GM12878 (cell line): ENCODE results near the gene TOP2A. TPM values are rescaled to one million over a fixed set of nuclear protein-coding genes. Genes with fewer than 3 reads are reported as not detected.

Experiments
- ATAC-seq: fragments of 200-7000 bp; cut with Tn5 transposase; 3 replicates; pipeline ENCODE4 v1.9.1; 2020; ENCODE audit warnings: mild to moderate bottlenecking, moderate library complexity
- BruUV-seq: library from RNA; stranded (reverse); fragments of 400-500 nt; replicated peaks from 2 replicates; lab custom pipeline; 2021; lab: Mats Ljungman, UMichigan
- CTCF ChIA-PET: fragments of 300-600 bp; sonication (Branson Sonifier 250); formaldehyde crosslinking; extraction: SDS; loops from one replicate; lab custom pipeline; 2021; ENCODE audit warnings: inconsistent platforms; lab: Yijun Ruan, JAX
- POLR2A ChIA-PET: fragments of 350-600 bp; formaldehyde crosslinking; extraction: SDS; loops from one replicate; lab custom pipeline; 2021; ENCODE audit warnings: inconsistent platforms; lab: Charles Lee
- RAD21 ChIA-PET: fragments of 300-600 bp; sonication (Branson Sonifier 250); formaldehyde crosslinking; loops from one replicate; lab custom pipeline; 2023; ENCODE audit warnings: antibody characterized with exemption; ENCODE audit not compliant: unreplicated experiment; lab: Charles Lee
- SMC1A ChIA-PET: fragments of 300-600 bp; sonication (Branson Sonifier 250); formaldehyde crosslinking; loops from one replicate; lab custom pipeline; 2023; ENCODE audit not compliant: unreplicated experiment, uncharacterized antibody; lab: Charles Lee
- DNase-seq: peaks from one replicate; pipeline ENCODE4 v3.0.0-alpha.2; 2011; ENCODE audit warnings: low read depth, low spot score
- FAIRE-seq: peaks from 3 replicates; lab custom pipeline; 2011; peaks lifted over from hg19 to GRCh38; lab: Jason Lieb, UNC
- H2AFZ ChIP-seq: 2 replicates; pipeline ENCODE4 v1.6.0; 2011; ENCODE audit warnings: low read depth, low read length, control low read depth; ENCODE audit not compliant: control insufficient read depth
- H3K27ac ChIP-seq: 2 replicates; pipeline ENCODE4 v1.5.1; 2011; ENCODE audit warnings: control low read depth; ENCODE audit not compliant: control insufficient read depth, insufficient read depth
- H3K27me3 ChIP-seq, 2 experiments: replicated peaks in 1 of 2; 2 replicates each; pipeline versions ENCODE4 v1.6.0 to v1.6.1; 2011; ENCODE audit warnings: low read length in 1 of 2; ENCODE audit not compliant: control insufficient read depth in 2 of 2, insufficient read depth in 2 of 2
- H3K36me3 ChIP-seq, 2 experiments: 2 replicates each; pipeline ENCODE4 v1.5.1; 2011; ENCODE audit warnings: low read length in 1 of 2; ENCODE audit not compliant: control insufficient read depth in 2 of 2, insufficient read depth in 2 of 2
- H3K4me1 ChIP-seq: 2 replicates; pipeline ENCODE4 v1.6.1; 2011; ENCODE audit warnings: mild to moderate bottlenecking, low read length, moderate library complexity, mixed read lengths; ENCODE audit not compliant: control insufficient read depth, insufficient read depth
- H3K4me2 ChIP-seq: 2 replicates; pipeline ENCODE4 v1.6.0; 2011; ENCODE audit warnings: control low read depth; ENCODE audit not compliant: control insufficient read depth, insufficient read depth
- H3K4me3 ChIP-seq: fragments of 200-600 bp; sonication (generic); 2 replicates; pipeline ENCODE4 v1.5.1; 2016
- H3K79me2 ChIP-seq: 2 replicates; pipeline ENCODE4 v1.6.0; 2011; ENCODE audit warnings: low read length; ENCODE audit not compliant: control insufficient read depth, insufficient read depth
- H3K9ac ChIP-seq: 2 replicates; pipeline ENCODE4 v1.8.0; 2011; ENCODE audit warnings: low read length, control low read depth, mixed read lengths; ENCODE audit not compliant: control insufficient read depth, insufficient read depth
- H3K9me3 ChIP-seq: replicated peaks from 3 replicates; pipeline ENCODE4 v1.5.1; 2011; ENCODE audit warnings: mild to moderate bottlenecking, low read length; ENCODE audit not compliant: control insufficient read depth, insufficient read depth
- H4K20me1 ChIP-seq: 2 replicates; pipeline ENCODE4 v1.6.0; 2011; ENCODE audit not compliant: control insufficient read depth, insufficient read depth
- BHLHE40 ChIP-seq, 2 experiments: fragments of 450-650 bp in 1 of 2; IDR thresholded peaks; 2 replicates each; pipeline ENCODE4 v1.6.1; 2011 to 2017; ENCODE audit warnings: low read depth in 2 of 2, borderline replicate concordance in 1 of 2, improper control_type of control experiment in 1 of 2, low read length in 1 of 2, mild to moderate bottlenecking in 1 of 2
- IKZF1 ChIP-seq: fragments of 450-650 bp; conservative IDR thresholded peaks from 2 replicates; pipeline ENCODE4 v1.6.1; 2017; ENCODE audit warnings: antibody characterized with exemption, mild to moderate bottlenecking
- JUNB ChIP-seq: IDR thresholded peaks from 2 replicates; pipeline ENCODE4 v1.6.1; 2016; ENCODE audit warnings: antibody characterized with exemption, mild to moderate bottlenecking
- NFXL1 ChIP-seq: fragments of 450-650 bp; IDR thresholded peaks from 2 replicates; pipeline ENCODE4 v1.6.1; 2017; ENCODE audit warnings: antibody characterized with exemption, mild to moderate bottlenecking, borderline replicate concordance
- NRF1 ChIP-seq: conservative IDR thresholded peaks from 2 replicates; pipeline ENCODE4 v1.6.1; 2011; ENCODE audit warnings: mild to moderate bottlenecking, low read depth, low read length, improper control_type of control experiment
- PAX5 ChIP-seq: IDR thresholded peaks from 2 replicates; pipeline ENCODE4 v1.6.1; 2011; ENCODE audit warnings: low read depth, low read length, borderline replicate concordance
- RB1 ChIP-seq: fragments of 450-650 bp; formaldehyde crosslinking; IDR thresholded peaks from 2 replicates; pipeline ENCODE4 v1.6.1; 2017; ENCODE audit warnings: mild to moderate bottlenecking, borderline replicate concordance
- SIN3A ChIP-seq: IDR thresholded peaks from 2 replicates; pipeline ENCODE4 v1.6.1; 2012; ENCODE audit warnings: low read depth, low read length, improper control_type of control experiment
- SMARCA5 ChIP-seq: fragments of 450-650 bp; IDR thresholded peaks from 2 replicates; pipeline ENCODE4 v1.6.1; 2017; ENCODE audit warnings: mild to moderate bottlenecking
- SPI1 ChIP-seq: IDR thresholded peaks from 2 replicates; pipeline ENCODE4 v1.6.1; 2011; ENCODE audit warnings: low read depth, mild to moderate bottlenecking, low read length, moderate library complexity, borderline replicate concordance; ENCODE audit not compliant: insufficient read depth
- STAT1 ChIP-seq: fragments of 450-650 bp; conservative IDR thresholded peaks from 2 replicates; pipeline ENCODE4 v1.6.1; 2014; ENCODE audit warnings: antibody characterized with exemption, mild to moderate bottlenecking
- ZNF24 ChIP-seq: fragments of 450-650 bp; IDR thresholded peaks from 2 replicates; pipeline ENCODE4 v1.6.1; 2017; ENCODE audit warnings: antibody characterized with exemption, mild to moderate bottlenecking
- WGBS: methylation state at CpG from one replicate; pipeline ENCODE4 v1.1.6; 2016; ENCODE audit warnings: low lambda C conversion rate; ENCODE audit not compliant: insufficient replicate concordance, insufficient coverage; ENCODE audit errors: missing lambda C conversion rate; 5-methylcytosine and 5-hydroxymethylcytosine counted together
- in situ Hi-C: fragments of 300-500 bp; cut with MboI; formaldehyde crosslinking; loops from 9 replicates; pipeline ENCODE4 v1.14.3; 2018; ENCODE audit warnings: mixed read lengths
- intact Hi-C: fragments of 100-400 bp; cut with micrococcal nuclease; formaldehyde crosslinking; loops from one replicate; pipeline ENCODE4 v1.14.2; 2022; ENCODE audit not compliant: unreplicated experiment
- polyA plus RNA-seq, 11 experiments: library from polyadenylated mRNA; depleted of rRNA in 4 of 11; unstranded in 6 of 11; stranded (reverse) in 5 of 11; fragments of >200 nt; fragmentation: Nextera tagmentation in 4 of 11; fragmentation: Illumina TruSeq in 1 of 11; extraction: Ambion mirVana in 4 of 11; extraction: Trizol in 1 of 11; gene quantifications; 1 replicate in 1 of 11; 2 replicates in 10 of 11; pipeline versions ENCODE4 v1.2.1 to v1.2.3, GENCODE V29; 2011 to 2016; ENCODE audit warnings: inconsistent platforms in 2 of 11, missing spikeins in 2 of 11, low read depth in 1 of 11
- total RNA-seq, 4 experiments: library from RNA; depleted of rRNA in 3 of 4; stranded (reverse); fragments of >200 nt in 3 of 4; fragmentation: Illumina TruSeq in 1 of 4; extraction: Trizol in 1 of 4; gene quantifications; 2 replicates each; pipeline versions ENCODE4 v1.2.1 to v1.2.3, GENCODE V29; 2013 to 2021
- TF ChIP-seq, protein P1 (sequence below): IDR thresholded peaks from 2 replicates; pipeline ENCODE4 v1.6.1; 2011; ENCODE audit warnings: low read depth, low read length, improper control_type of control experiment, borderline replicate concordance
- TF ChIP-seq, protein P2 (sequence below): IDR thresholded peaks from 2 replicates; pipeline ENCODE4 v1.6.1; 2012; ENCODE audit warnings: low read depth, low read length, improper control_type of control experiment
- TF ChIP-seq, protein P3 (sequence below): fragments of 150-350 bp; IDR thresholded peaks from 2 replicates; pipeline ENCODE4 v1.6.1; 2016; ENCODE audit warnings: low read depth, low read length
- TF ChIP-seq, protein P4 (sequence below): fragments of 450-650 bp; conservative IDR thresholded peaks from 2 replicates; pipeline ENCODE4 v1.6.1; 2017; ENCODE audit warnings: mild to moderate bottlenecking, moderate library complexity
- TF ChIP-seq, protein P5 (sequence below): fragments of 450-650 bp; IDR thresholded peaks from 2 replicates; pipeline ENCODE4 v1.6.1; 2016; ENCODE audit warnings: mild to moderate bottlenecking

TOP2A gene
- total and polyA plus RNA-seq, 10 of the 15 experiments (the other 5 are each of a cell fraction or from before 2014, with no cell fraction given), result 117 to 275 (median 232) TPM

DNA sequence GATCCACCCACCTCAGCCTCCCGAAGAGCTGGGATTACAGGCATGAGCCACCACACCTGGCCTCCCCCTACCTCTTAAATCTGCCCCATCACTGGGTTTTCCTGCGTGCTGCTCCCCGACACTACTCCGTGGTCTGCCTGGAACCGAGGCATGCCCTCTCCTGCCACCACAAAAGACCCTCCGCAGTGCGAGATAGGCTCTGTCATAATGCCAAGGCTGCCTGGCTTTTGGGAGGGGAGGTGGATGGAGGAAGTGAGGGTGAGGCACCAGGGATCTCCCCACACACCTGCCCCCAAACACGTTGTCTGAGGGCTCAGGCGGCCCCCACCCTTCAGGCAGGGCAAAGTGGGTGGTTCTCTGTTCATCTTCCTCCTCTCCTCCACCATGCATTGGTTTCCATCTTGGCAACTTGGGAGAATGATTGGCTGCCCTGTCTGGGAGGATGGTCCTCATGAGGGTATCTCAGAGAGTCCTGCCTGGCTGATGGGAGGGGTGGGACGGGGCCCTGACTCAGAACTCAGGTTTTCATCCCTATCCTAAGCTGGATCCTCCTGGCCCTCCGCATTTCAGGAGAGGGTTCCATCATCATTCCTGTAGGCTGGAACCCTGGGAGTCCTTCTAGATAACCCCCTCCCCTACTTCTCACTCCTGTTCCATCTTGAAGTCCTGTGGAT, 48.7 kb upstream of the TOP2A start:
- Histone ChIP-seq H4K20me1 (no peaks in the 10 kb centered on the region), H3K79me2 (no peaks in the 10 kb centered on the region), H3K9me3 (no peaks in the 10 kb centered on the region), H2AFZ (no peak overlapping the region), H3K27ac (no peak overlapping the region), H3K4me2 (no peak overlapping the region), H3K9ac (no peak overlapping the region), H3K4me1 (no peaks in the 10 kb centered on the region), H3K36me3 (no peaks in the 10 kb centered on the region), H3K27me3 (no peaks in the 10 kb centered on the region; a peak in 1 of 4 replicates), H3K4me3 (no peak overlapping the region)
- RAD21 ChIA-PET, result no interaction called here
- SMC1A ChIA-PET, result interaction anchor here (0.7 kb wide), 1 partner anchor 14 kb away, joined by 4 read pairs; no protein-coding TSS in a partner anchor
- FAIRE-seq (no peak), DNase-seq (no peak), ATAC-seq (no peak)
- intact Hi-C loops (no loop called here), in situ Hi-C loops (no loop called here)
- CTCF ChIA-PET, result interaction anchor here (1.6 to 2.1 kb wide), 3 partner anchors 9 to 66 kb away, joined by 5 to 8 read pairs (median 6); no protein-coding TSS in a partner anchor
- WGBS, result 48% methylated on average over 11 of the region's 11 CpGs
- POLR2A ChIA-PET, result no interaction called here
- BruUV-seq, result no TSS peak
- TF ChIP-seq BHLHE40 (IDR thresholded peaks at IDR 0.05; ENCODE audit: borderline replicate concordance in 1 of 2, low read depth in 2 of 2, low read length in 1 of 2) (no peak), PAX5 (no peak), SPI1 (no peak), JUNB (no peak), STAT1 (no peak), ZNF24 (no peak), NFXL1 (no peak), RB1 (no peak), SMARCA5 (no peak), SIN3A (no peak), NRF1 (no peak), IKZF1 (no peak)
- TF ChIP-seq, protein P1, sequence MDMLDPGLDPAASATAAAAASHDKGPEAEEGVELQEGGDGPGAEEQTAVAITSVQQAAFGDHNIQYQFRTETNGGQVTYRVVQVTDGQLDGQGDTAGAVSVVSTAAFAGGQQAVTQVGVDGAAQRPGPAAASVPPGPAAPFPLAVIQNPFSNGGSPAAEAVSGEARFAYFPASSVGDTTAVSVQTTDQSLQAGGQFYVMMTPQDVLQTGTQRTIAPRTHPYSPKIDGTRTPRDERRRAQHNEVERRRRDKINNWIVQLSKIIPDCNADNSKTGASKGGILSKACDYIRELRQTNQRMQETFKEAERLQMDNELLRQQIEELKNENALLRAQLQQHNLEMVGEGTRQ, result no peak
- TF ChIP-seq, protein P2, sequence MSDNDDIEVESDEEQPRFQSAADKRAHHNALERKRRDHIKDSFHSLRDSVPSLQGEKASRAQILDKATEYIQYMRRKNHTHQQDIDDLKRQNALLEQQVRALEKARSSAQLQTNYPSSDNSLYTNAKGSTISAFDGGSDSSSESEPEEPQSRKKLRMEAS, result no peak
- TF ChIP-seq, protein P3, sequence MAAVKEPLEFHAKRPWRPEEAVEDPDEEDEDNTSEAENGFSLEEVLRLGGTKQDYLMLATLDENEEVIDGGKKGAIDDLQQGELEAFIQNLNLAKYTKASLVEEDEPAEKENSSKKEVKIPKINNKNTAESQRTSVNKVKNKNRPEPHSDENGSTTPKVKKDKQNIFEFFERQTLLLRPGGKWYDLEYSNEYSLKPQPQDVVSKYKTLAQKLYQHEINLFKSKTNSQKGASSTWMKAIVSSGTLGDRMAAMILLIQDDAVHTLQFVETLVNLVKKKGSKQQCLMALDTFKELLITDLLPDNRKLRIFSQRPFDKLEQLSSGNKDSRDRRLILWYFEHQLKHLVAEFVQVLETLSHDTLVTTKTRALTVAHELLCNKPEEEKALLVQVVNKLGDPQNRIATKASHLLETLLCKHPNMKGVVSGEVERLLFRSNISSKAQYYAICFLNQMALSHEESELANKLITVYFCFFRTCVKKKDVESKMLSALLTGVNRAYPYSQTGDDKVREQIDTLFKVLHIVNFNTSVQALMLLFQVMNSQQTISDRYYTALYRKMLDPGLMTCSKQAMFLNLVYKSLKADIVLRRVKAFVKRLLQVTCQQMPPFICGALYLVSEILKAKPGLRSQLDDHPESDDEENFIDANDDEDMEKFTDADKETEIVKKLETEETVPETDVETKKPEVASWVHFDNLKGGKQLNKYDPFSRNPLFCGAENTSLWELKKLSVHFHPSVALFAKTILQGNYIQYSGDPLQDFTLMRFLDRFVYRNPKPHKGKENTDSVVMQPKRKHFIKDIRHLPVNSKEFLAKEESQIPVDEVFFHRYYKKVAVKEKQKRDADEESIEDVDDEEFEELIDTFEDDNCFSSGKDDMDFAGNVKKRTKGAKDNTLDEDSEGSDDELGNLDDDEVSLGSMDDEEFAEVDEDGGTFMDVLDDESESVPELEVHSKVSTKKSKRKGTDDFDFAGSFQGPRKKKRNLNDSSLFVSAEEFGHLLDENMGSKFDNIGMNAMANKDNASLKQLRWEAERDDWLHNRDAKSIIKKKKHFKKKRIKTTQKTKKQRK, result no peak
- TF ChIP-seq, protein P4, sequence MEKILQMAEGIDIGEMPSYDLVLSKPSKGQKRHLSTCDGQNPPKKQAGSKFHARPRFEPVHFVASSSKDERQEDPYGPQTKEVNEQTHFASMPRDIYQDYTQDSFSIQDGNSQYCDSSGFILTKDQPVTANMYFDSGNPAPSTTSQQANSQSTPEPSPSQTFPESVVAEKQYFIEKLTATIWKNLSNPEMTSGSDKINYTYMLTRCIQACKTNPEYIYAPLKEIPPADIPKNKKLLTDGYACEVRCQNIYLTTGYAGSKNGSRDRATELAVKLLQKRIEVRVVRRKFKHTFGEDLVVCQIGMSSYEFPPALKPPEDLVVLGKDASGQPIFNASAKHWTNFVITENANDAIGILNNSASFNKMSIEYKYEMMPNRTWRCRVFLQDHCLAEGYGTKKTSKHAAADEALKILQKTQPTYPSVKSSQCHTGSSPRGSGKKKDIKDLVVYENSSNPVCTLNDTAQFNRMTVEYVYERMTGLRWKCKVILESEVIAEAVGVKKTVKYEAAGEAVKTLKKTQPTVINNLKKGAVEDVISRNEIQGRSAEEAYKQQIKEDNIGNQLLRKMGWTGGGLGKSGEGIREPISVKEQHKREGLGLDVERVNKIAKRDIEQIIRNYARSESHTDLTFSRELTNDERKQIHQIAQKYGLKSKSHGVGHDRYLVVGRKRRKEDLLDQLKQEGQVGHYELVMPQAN, result no peak
- TF ChIP-seq, protein P5, sequence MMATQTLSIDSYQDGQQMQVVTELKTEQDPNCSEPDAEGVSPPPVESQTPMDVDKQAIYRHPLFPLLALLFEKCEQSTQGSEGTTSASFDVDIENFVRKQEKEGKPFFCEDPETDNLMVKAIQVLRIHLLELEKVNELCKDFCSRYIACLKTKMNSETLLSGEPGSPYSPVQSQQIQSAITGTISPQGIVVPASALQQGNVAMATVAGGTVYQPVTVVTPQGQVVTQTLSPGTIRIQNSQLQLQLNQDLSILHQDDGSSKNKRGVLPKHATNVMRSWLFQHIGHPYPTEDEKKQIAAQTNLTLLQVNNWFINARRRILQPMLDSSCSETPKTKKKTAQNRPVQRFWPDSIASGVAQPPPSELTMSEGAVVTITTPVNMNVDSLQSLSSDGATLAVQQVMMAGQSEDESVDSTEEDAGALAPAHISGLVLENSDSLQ, result no peak
